Thoracic aorta (tissue), 2 donors: ENCODE results near the gene ZDHHC17. TPM values are rescaled to one million over a fixed set of nuclear protein-coding genes. Genes with fewer than 3 reads are reported as not detected.

Experiments
- ATAC-seq: fragments of 150-250 bp; one replicate; pipeline ENCODE4 v1.8.0; 2017; ENCODE audit warnings: low read depth; ENCODE audit not compliant: insufficient number of reproducible peaks, low FRiP score
- DNase-seq: peaks from one replicate; pipeline ENCODE4 v3.0.0-alpha.2; 2020; ENCODE audit warnings: low spot score
- H3K27ac ChIP-seq, 2 donors: fragments of 200-600 bp; sonication (generic); 1 replicate in 1 of 2; 2 replicates in 1 of 2; pipeline ENCODE4 v1.5.1; 2016; ENCODE audit warnings: mild to moderate bottlenecking in 2 of 2, moderate library complexity in 2 of 2
- H3K27me3 ChIP-seq: fragments of 200-600 bp; sonication (generic); replicated peaks from 2 replicates; pipeline ENCODE4 v1.6.0; 2016; ENCODE audit warnings: mild to moderate bottlenecking; ENCODE audit not compliant: insufficient read depth
- H3K36me3 ChIP-seq: fragments of 200-600 bp; sonication (generic); one replicate; pipeline ENCODE4 v1.5.1; 2016
- H3K4me1 ChIP-seq, 2 donors: fragments of 200-600 bp; sonication (generic); 1 replicate in 1 of 2; 2 replicates in 1 of 2; pipeline versions ENCODE4 v1.5.1 to v1.6.0; 2016; ENCODE audit warnings: low read depth in 2 of 2, mild to moderate bottlenecking in 1 of 2; ENCODE audit not compliant: control insufficient read depth in 1 of 2
- H3K4me3 ChIP-seq: fragments of 200-600 bp; sonication (generic); 2 replicates; pipeline ENCODE4 v1.5.1; 2016; ENCODE audit warnings: mild to moderate bottlenecking
- H3K9me3 ChIP-seq: fragments of 200-600 bp; sonication (generic); 2 replicates; pipeline ENCODE4 v1.5.1; 2016
- total RNA-seq, 2 donors: library from RNA; depleted of rRNA; stranded (reverse); fragments of >200 nt; gene quantifications; one replicate each; pipeline versions ENCODE4 v1.1.0 to v1.2.3, GENCODE V29; 2016
- TF ChIP-seq, protein P1 (sequence below): fragments of 200-600 bp; sonication (generic); IDR thresholded peaks from one replicate; pipeline ENCODE4 v1.5.1; 2019; ENCODE audit warnings: antibody characterized with exemption

ZDHHC17 gene
- total RNA-seq, 2 donors from 2014 or later, result 21.7 to 68.8 TPM

DNA sequence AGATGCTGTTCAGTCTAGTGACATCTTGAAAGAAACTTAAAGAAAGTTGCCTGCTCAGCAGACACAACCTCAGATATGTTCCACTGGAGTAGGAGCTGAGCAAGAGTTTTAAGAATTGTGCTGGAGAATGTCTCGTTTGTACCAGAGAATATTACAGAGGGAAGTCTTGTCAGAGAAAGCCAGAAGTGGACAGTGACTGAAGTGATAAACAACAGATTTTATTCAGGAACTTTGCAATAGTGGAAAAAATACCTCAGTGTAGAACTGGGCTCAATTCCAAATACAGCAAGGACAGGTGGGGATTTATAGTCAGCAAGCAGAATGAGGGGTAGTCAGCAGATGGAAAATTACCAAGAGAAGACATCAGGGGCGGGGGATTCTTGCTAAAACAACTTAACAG lies 18.6 kb downstream of the ZDHHC17 start:
- H3K4me3 ChIP-seq, result no peak overlapping the region
- ATAC-seq (no peak), DNase-seq (no peak)
- H3K4me1 ChIP-seq, result peaks cover 19 to 47% of the 10 kb centered on the region in 2 donors
- no peaks in the 10 kb centered on the region for H3K36me3 ChIP-seq
- H3K27me3 ChIP-seq, result no peaks in the 10 kb centered on the region
- TF ChIP-seq, protein P1, sequence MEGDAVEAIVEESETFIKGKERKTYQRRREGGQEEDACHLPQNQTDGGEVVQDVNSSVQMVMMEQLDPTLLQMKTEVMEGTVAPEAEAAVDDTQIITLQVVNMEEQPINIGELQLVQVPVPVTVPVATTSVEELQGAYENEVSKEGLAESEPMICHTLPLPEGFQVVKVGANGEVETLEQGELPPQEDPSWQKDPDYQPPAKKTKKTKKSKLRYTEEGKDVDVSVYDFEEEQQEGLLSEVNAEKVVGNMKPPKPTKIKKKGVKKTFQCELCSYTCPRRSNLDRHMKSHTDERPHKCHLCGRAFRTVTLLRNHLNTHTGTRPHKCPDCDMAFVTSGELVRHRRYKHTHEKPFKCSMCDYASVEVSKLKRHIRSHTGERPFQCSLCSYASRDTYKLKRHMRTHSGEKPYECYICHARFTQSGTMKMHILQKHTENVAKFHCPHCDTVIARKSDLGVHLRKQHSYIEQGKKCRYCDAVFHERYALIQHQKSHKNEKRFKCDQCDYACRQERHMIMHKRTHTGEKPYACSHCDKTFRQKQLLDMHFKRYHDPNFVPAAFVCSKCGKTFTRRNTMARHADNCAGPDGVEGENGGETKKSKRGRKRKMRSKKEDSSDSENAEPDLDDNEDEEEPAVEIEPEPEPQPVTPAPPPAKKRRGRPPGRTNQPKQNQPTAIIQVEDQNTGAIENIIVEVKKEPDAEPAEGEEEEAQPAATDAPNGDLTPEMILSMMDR, result no peak
- no peak overlapping the region for H3K27ac ChIP-seq
- no peaks in the 10 kb centered on the region for H3K9me3 ChIP-seq

DNA sequence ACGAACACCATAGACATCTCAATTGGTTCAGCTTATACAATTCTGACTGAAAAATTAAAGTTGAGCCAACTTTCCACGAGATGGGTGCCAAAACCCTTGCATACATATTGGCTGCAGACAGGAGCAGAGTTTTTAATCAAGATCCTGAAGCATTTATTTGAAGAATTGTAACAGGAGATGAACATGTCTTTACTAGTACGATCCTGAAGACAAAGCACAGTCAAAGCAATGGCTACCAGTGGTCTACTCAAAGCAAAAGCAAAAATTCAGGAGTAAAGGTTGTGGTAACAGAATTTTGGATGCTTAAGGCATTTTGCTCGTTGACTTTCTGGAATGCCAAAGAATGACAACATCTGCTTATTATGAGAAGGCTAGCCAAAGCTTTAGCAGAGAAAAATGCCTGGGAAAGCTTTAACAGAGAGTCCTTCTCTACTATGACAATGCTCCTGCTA lies 20.7 kb downstream of the ZDHHC17 start:
- peak overlapping the region; percentile 58 for H3K4me3 ChIP-seq

DNA sequence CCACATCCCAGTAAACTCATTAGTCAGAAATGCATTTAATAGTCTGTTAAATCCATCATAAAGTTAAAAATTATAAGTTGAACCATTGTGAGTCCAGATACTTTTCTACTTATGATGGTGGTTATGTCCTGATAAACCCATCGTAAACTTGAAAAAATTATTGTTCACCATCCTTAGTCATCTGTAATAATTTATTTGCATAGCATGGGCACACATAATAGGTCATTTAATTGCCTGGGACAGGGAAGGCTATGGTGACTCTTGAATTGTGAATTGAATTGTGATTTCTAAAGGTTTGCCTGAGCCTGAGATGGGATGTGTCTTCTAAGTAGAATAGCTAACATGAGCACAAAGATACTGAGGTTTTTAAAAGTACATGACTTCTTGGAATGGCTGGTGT lies 21.5 kb downstream of the ZDHHC17 start:
- TF ChIP-seq, protein P1, result no peak
- Histone ChIP-seq H3K27me3 (no peaks in the 10 kb centered on the region), H3K4me1 (peaks cover 19 to 41% of the 10 kb centered on the region in 2 donors), H3K27ac (peak overlapping the region; percentile 48 to 49), H3K36me3 (no peaks in the 10 kb centered on the region), H3K9me3 (no peaks in the 10 kb centered on the region), H3K4me3 (no peak overlapping the region)
- DNase-seq, result no peak
- ATAC-seq, result no peak

More for the DNA sequence above, 20.7 kb downstream of the ZDHHC17 start:
- DNase-seq (no peak), ATAC-seq (no peak)
- Histone ChIP-seq H3K36me3 (no peaks in the 10 kb centered on the region), H3K9me3 (no peaks in the 10 kb centered on the region), H3K27ac (peak overlapping the region; percentile 48 to 49), H3K27me3 (no peaks in the 10 kb centered on the region), H3K4me1 (peaks cover 19 to 41% of the 10 kb centered on the region in 2 donors)
- TF ChIP-seq, protein P1, result no peak

DNA sequence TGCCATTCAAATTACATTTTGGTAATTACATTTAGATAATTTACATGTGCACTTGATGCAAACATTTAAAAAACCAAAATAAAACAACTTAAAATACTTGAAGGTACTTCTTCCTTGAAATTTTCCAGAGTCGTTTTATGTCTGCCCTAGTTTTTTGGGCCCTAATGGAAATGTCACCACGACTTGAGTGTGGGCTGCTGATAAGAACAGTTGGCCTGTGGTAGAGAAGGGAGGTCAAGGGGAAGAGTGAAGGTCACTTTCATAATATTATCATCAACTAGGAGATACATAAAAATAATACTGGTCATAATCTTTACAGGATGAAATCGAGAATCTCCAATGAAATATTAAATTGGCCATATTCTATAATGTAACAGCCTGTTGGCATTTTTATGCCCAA lies 23.1 kb downstream of the ZDHHC17 start:
- TF ChIP-seq, protein P1, result no peak
- no peak overlapping the region for H3K27ac ChIP-seq
- no peaks in the 10 kb centered on the region for H3K9me3 ChIP-seq
- H3K27me3 ChIP-seq, result no peaks in the 10 kb centered on the region
- DNase-seq, result no peak
- H3K4me1 ChIP-seq, result peaks cover 10 to 33% of the 10 kb centered on the region in 2 donors
- no peaks in the 10 kb centered on the region for H3K36me3 ChIP-seq
- ATAC-seq, result no peak
- no peak overlapping the region for H3K4me3 ChIP-seq

DNA sequence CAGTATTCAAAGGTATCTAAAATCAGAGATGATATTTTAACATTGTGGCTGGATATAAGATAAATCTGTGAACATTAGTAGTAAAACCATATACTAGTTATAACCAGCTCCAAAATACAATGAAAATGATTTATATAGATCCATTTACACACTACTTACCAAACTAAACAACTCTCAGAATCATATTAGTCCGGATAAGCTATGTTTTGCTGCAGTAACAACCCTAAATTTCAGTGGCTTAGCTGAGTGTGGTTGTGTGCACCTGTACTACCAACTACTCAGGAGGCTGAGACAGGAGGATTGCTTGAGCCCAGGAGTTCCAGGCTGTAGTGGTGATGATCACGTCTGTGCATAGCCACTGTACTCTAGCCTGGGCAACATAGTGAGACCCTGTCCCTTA lies 23.8 kb downstream of the ZDHHC17 start:
- H3K36me3 ChIP-seq, result no peaks in the 10 kb centered on the region
- DNase-seq (no peak), ATAC-seq (no peak)
- H3K9me3 ChIP-seq, result no peaks in the 10 kb centered on the region
- H3K4me3 ChIP-seq, result no peak overlapping the region
- peaks cover 5 to 26% of the 10 kb centered on the region in 2 donors for H3K4me1 ChIP-seq
- TF ChIP-seq, protein P1, result no peak
- H3K27me3 ChIP-seq, result no peaks in the 10 kb centered on the region
- H3K27ac ChIP-seq, result no peak overlapping the region
